Measurements from ENCODE around the gene S100A7A.
A peak's percentile ranks its signal among the peaks of the same experiment; 100 is the strongest.

The S100A7A gene

DNA sequence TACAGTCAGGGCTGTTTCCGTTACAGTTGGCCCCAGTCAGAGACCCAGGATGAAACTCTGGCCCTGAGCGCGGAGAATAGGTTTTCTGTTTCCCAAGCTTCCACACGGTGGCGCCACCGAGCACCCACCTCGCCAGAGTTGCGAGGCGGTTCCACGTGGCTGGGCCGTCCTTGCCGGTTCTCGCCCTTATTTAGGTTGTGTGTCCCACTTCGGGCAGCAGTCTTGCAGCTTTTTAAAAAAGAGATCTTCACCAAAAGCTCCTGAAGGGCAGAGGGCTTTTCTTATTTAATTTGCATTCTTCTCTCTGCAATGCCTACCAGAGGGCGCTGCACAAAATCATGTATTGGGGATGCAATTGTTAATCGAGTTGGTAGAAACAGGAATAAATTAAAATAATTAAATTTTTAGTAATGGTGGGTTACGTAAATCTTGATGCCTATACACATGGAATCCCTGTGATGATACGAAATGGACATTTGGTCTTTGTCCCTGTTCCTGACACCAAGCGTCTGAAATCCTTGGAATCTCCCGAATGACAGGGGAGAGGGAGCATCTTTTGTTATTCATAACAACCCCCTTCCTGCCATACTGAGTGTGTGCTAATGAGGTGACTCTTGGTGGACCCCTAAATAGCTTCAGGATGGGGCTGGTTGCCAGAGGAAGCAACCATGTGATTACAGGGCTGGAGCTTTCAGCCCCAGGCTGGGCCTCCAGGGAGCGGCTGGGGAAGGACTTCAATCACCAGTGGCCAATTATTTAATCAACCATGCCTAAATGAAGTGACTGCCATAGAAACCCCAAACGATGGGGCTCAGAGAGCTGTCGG is 49.7 kb downstream of the S100A7A start:
- DNase-seq, result peak; percentile 51

DNA sequence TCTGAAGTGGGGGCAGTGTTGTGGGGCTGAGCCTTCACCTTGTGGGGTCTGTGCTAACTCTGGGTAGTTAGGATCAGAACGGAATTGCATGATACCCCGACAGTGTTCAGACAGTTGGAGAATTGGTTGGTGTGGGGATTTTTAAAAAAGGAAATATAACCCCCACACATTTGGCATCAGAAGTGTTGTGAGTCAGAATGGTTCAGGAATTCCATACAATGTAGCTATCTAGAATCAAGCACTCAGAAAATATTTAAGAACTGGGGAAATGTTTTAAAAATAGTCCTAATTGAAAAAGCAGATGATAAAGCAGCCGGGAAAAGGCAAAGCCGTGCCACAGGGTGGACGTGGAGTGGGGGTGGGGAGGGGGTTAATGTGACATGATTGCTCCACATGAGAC is 50.6 kb downstream of the S100A7A start:
- DNase-seq, result no peak

DNA sequence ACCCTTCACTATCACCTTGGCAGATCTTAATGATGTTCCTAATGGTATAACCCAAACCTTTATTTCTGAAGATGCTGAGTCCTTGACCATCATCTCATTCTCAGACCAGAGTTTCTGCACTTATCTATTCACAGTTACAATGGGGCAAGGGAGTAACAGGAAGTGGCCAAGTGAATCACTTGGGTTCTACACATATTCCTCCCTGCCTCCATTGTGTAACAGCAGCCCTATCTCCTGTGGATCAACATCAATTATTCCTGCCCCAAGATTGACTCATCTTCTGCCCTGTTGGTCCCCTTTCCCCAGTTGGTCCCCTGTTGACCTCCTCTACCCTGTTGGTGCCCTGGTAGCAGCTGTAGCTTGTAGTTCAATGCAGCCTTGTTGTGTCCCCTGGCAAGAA is 54.4 kb downstream of the S100A7A start:
- no peak for DNase-seq

Measured in NCI-H526 treated with DMSO at 0.1 percent for 48 hours (cell line).